NK-92 (cell line): ENCODE data around the gene KLK4.

Source experiments
- DNase-seq: peaks from one replicate; lab custom pipeline; 2025; ENCODE audit not compliant: unreplicated experiment; lab: John Stamatoyannopoulos, UW

KLK4 gene

GRCh38 chr19:50882188-50882587 is 29.0 kb downstream of the KLK4 start:
- DNase-seq, result no peak

GRCh38 chr19:50880241-50880640 is 31.0 kb downstream of the KLK4 start:
- no peak for DNase-seq

GRCh38 chr19:50878851-50879250 is 32.3 kb downstream of the KLK4 start:
- no peak for DNase-seq

GRCh38 chr19:50877338-50877737 is 33.9 kb downstream of the KLK4 start:
- DNase-seq, result no peak

GRCh38 chr19:50876456-50876855 is 34.7 kb downstream of the KLK4 start:
- DNase-seq, result no peak

GRCh38 chr19:50875795-50876422 is 35.3 kb downstream of the KLK4 start:
- DNase-seq, result no peak

- no peak for DNase-seq
Measured at GRCh38 chr19:50874211-50874610, 37.0 kb downstream of the KLK4 start.

GRCh38 chr19:50873056-50873455 is 38.1 kb downstream of the KLK4 start, which contains the start of gene KLK2:
TSS of gene KLK2 (plus strand) at chr19:50873439. CDS start at chr19:50873474, 35 bp downstream.
- no peak for DNase-seq

GRCh38 chr19:50870417-50871089 is 40.6 kb downstream of the KLK4 start:
- no peak for DNase-seq

GRCh38 chr19:50869479-50869878 is 41.7 kb downstream of the KLK4 start:
- no peak for DNase-seq

- no peak for DNase-seq
Measured at GRCh38 chr19:50861496-50862286, 49.5 kb downstream of the KLK4 start.

- DNase-seq, result no peak
Measured at GRCh38 chr19:50861010-50861409, 50.2 kb downstream of the KLK4 start.

GRCh38 chr19:50859849-50860248 is 51.3 kb downstream of the KLK4 start:
- DNase-seq, result no peak

- DNase-seq, result no peak
Measured at GRCh38 chr19:50858886-50859285, 52.3 kb downstream of the KLK4 start.

- no peak for DNase-seq
Measured at GRCh38 chr19:50857366-50857765, 53.8 kb downstream of the KLK4 start.
